Measurements from ENCODE around the gene THOC6. TPM values are rescaled to one million over a fixed set of nuclear protein-coding genes. Genes with fewer than 3 reads are reported as not detected.

The THOC6 gene
- total and polyA plus RNA-seq, 2 donors (not counting 1 experiment from before 2014, with no cell fraction given) = 28.5 to 52.2 TPM

- Mint-ChIP-seq H3K9me3 (ENCODE audit: insufficient read depth) (no peaks in the 10 kb centered on the region), H3K4me1 (peaks cover 26% of the 10 kb centered on the region), H3K4me3 (peak overlapping the region; percentile 58), H3K27ac (no peak overlapping the region), H3K27me3 (peaks cover 9% of the 10 kb centered on the region)
- Histone ChIP-seq H3K4me3 (ENCODE audit: control extremely low read depth in 1 of 5, extremely low read depth in 1 of 5, insufficient read depth in 1 of 5, low read depth in 2 of 5, low read length in 4 of 5) (peak overlapping the region in 2 of 5 experiments; percentile 37 to 44), H3K27me3 (replicated peaks in 1 of 4; ENCODE audit: control extremely low read depth in 1 of 4, control insufficient read depth in 3 of 4, insufficient read depth in 4 of 4, low read length in 3 of 4) (peaks cover 0 to 22% (median 10%) of the 10 kb centered on the region in 4 experiments), H3K4me2 (replicated peaks; ENCODE audit: low read depth, low read length, poor library complexity, severe bottlenecking) (peak overlapping the region; percentile 76), H3K9me3 (ENCODE audit: control extremely low read depth in 1 of 3, control insufficient read depth in 2 of 3, insufficient read depth in 1 of 3, low read length in 2 of 3) (peaks cover 0 to 18% (median 0%) of the 10 kb centered on the region in 3 donors), H4K20me1 (ENCODE audit: control insufficient read depth, insufficient read depth, low read length, poor library complexity, severe bottlenecking) (no peaks in the 10 kb centered on the region), H2AFZ (ENCODE audit: insufficient read depth, low read depth, low read length, poor library complexity, severe bottlenecking) (peak overlapping the region; percentile 58), H3K36me3 (replicated peaks in 1 of 2; ENCODE audit: control extremely low read depth in 1 of 2, control insufficient read depth in 1 of 2, extremely low read depth in 1 of 2, insufficient read depth in 2 of 2, low read length in 1 of 2) (no peaks in the 10 kb centered on the region), H3K9ac (ENCODE audit: low read length) (peak overlapping the region; percentile 32), H3K79me2 (ENCODE audit: control insufficient read depth, insufficient read depth, low read length) (no peaks in the 10 kb centered on the region), H3K4me1 (ENCODE audit: control insufficient read depth in 2 of 2, insufficient read depth in 2 of 2, low read length in 2 of 2) (peaks cover 25 to 32% of the 10 kb centered on the region in 2 donors), H3K27ac (ENCODE audit: low read length in 2 of 2) (no peak overlapping the region)
- ATAC-seq (ENCODE audit: low read depth) = no peak
- DNase-seq = peak; percentile 49
- ChIA-PET POLR2A (no interaction called here), CTCF (interaction anchor here (0.9 to 9.6 kb wide), 5 partner anchors 16 to 121 kb away, joined by 3 to 213 read pairs (median 6); partner anchors contain the start of genes HCFC1R1 and THOC6)
- intact Hi-C loops (cut with micrococcal nuclease) = no loop called here
- TF ChIP-seq EZH2 (IDR thresholded peaks at IDR 0.05; ENCODE audit: borderline replicate concordance, insufficient read depth, low read depth, low read length, poor library complexity, severe bottlenecking) (no peak), CTCF (IDR thresholded peaks at IDR 0.05) (no peak)
- WGBS (ENCODE audit: insufficient coverage) = 2% methylated on average over 10 of the region's 17 CpGs
These were observed 15.7 kb upstream of the THOC6 start for GRCh38 chr16:3007957-3008689.

- Histone ChIP-seq H3K4me2 (replicated peaks; ENCODE audit: low read depth, low read length, poor library complexity, severe bottlenecking) (peak overlapping the region; percentile 76), H3K9me3 (ENCODE audit: control extremely low read depth in 1 of 3, control insufficient read depth in 2 of 3, insufficient read depth in 1 of 3, low read length in 2 of 3) (peaks cover 0 to 14% (median 0%) of the 10 kb centered on the region in 3 donors), H3K4me3 (ENCODE audit: control extremely low read depth in 1 of 5, extremely low read depth in 1 of 5, insufficient read depth in 1 of 5, low read depth in 2 of 5, low read length in 4 of 5) (peak overlapping the region in 1 of 5 experiments; percentile 44), H4K20me1 (ENCODE audit: control insufficient read depth, insufficient read depth, low read length, poor library complexity, severe bottlenecking) (no peaks in the 10 kb centered on the region), H3K79me2 (ENCODE audit: control insufficient read depth, insufficient read depth, low read length) (no peaks in the 10 kb centered on the region), H3K27me3 (replicated peaks in 1 of 4; ENCODE audit: control extremely low read depth in 1 of 4, control insufficient read depth in 3 of 4, insufficient read depth in 4 of 4, low read length in 3 of 4) (peaks cover 0 to 22% (median 10%) of the 10 kb centered on the region in 4 experiments), H2AFZ (ENCODE audit: insufficient read depth, low read depth, low read length, poor library complexity, severe bottlenecking) (no peak overlapping the region), H3K9ac (ENCODE audit: low read length) (no peak overlapping the region), H3K36me3 (replicated peaks in 1 of 2; ENCODE audit: control extremely low read depth in 1 of 2, control insufficient read depth in 1 of 2, extremely low read depth in 1 of 2, insufficient read depth in 2 of 2, low read length in 1 of 2) (no peaks in the 10 kb centered on the region), H3K4me1 (ENCODE audit: control insufficient read depth in 2 of 2, insufficient read depth in 2 of 2, low read length in 2 of 2) (peaks cover 25 to 28% of the 10 kb centered on the region in 2 donors), H3K27ac (ENCODE audit: low read length in 2 of 2) (no peak overlapping the region)
- peaks cover 25% of the 10 kb centered on the region for H3K4me1 Mint-ChIP-seq
- DNase-seq (no peak), ATAC-seq (ENCODE audit: low read depth) (no peak)
- H3K27ac Mint-ChIP-seq = no peak overlapping the region
- POLR2A ChIA-PET = no interaction called here
- no peak for TF ChIP-seq CTCF (IDR thresholded peaks at IDR 0.05)
- H3K4me3 Mint-ChIP-seq = no peak overlapping the region
- 97% methylated on average over 3 of the region's 4 CpGs for WGBS (ENCODE audit: insufficient coverage)
- no peaks in the 10 kb centered on the region for H3K9me3 Mint-ChIP-seq (ENCODE audit: insufficient read depth)
- CTCF ChIA-PET = interaction anchor here (1.2 to 9.6 kb wide), 3 partner anchors 15 to 26 kb away, joined by 4 to 213 read pairs (median 8); partner anchors contain the start of genes HCFC1R1 and THOC6
- intact Hi-C loops (cut with micrococcal nuclease) = no loop called here
- peaks cover 9% of the 10 kb centered on the region for H3K27me3 Mint-ChIP-seq
These were observed 15.2 kb upstream of the THOC6 start for GRCh38 chr16:3008690-3009037.

Data from B cell (primary cell).